HG03095 (cell line): ENCODE measurements around the gene C14orf93.
"Not testable (repeated sequence)": the region's sequence is repeated elsewhere in the genome, so short reads cannot be mapped to it uniquely, and the experiment has no call there.

Source experiments
- ATAC-seq: cut with Tn5 transposase; IDR thresholded peaks from one replicate; pipeline ENCODE4 v1.9.1; 2021; ENCODE audit warnings: moderate library complexity; ENCODE audit not compliant: unreplicated experiment

The C14orf93 gene

GRCh38 chr14:23021889-23022442, 12.0 kb upstream of the C14orf93 start:
- ATAC-seq, result no peak

GRCh38 chr14:23021434-23021833, 11.5 kb upstream of the C14orf93 start:
- ATAC-seq, result no peak

- ATAC-seq, result no peak
Observed at GRCh38 chr14:23020143-23021128, 10.5 kb upstream of the C14orf93 start.

- ATAC-seq, result no peak
Observed at GRCh38 chr14:23018107-23018506, 8.2 kb upstream of the C14orf93 start.

GRCh38 chr14:23017091-23017490, 7.1 kb upstream of the C14orf93 start:
- ATAC-seq, result no peak

- no peak for ATAC-seq
Observed at GRCh38 chr14:23015618-23016017, 5.7 kb upstream of the C14orf93 start.

GRCh38 chr14:23013749-23014054, 3.8 kb upstream of the C14orf93 start:
- not testable (repeated sequence) for ATAC-seq

GRCh38 chr14:23013054-23013748, 3.3 kb upstream of the C14orf93 start:
- no peak for ATAC-seq

- ATAC-seq, result no peak
Observed at GRCh38 chr14:23009483-23009938, 432 bp downstream of the C14orf93 start.

- ATAC-seq, result no peak
Observed at GRCh38 chr14:23008831-23009230, 1.1 kb downstream of the C14orf93 start.

GRCh38 chr14:23006544-23007419, 3.2 kb downstream of the C14orf93 start:
- peak; percentile 92 for ATAC-seq

- ATAC-seq, result no peak
Observed at GRCh38 chr14:23006188-23006534, 3.8 kb downstream of the C14orf93 start.

GRCh38 chr14:23005451-23006187, 4.3 kb downstream of the C14orf93 start:
- no peak for ATAC-seq

- not testable (repeated sequence) for ATAC-seq
Observed at GRCh38 chr14:23004274-23004673, 5.7 kb downstream of the C14orf93 start.

- ATAC-seq, result no peak
Observed at GRCh38 chr14:23002592-23002991, 7.4 kb downstream of the C14orf93 start.

GRCh38 chr14:23000860-23001259, 9.1 kb downstream of the C14orf93 start:
- no peak for ATAC-seq

GRCh38 chr14:22998329-22999012, 11.5 kb downstream of the C14orf93 start:
- no peak for ATAC-seq

GRCh38 chr14:22997676-22998323, 12.1 kb downstream of the C14orf93 start:
- ATAC-seq, result no peak
